Sigmoid colon (tissue), 7 donors: ENCODE data around the gene ZFYVE9. TPM values are rescaled to one million over a fixed set of nuclear protein-coding genes. Genes with fewer than 3 reads are reported as not detected.

ENCODE experiments used
- DNase-seq: peaks from one replicate; pipeline ENCODE4 v3.0.0-alpha.2; 2019
- H3K27ac ChIP-seq, 4 donors: fragments of 200-600 bp; sonication (generic); one replicate each; pipeline ENCODE4 v1.5.1; 2016 to 2019; ENCODE audit warnings: mild to moderate bottlenecking in 1 of 4
- H3K27me3 ChIP-seq, 3 donors: fragments of 200-600 bp; sonication (generic); one replicate each; pipeline ENCODE4 v1.5.1; 2019; ENCODE audit warnings: mild to moderate bottlenecking in 1 of 3
- H3K36me3 ChIP-seq, 4 donors: fragments of 200-600 bp; sonication (generic); one replicate each; pipeline ENCODE4 v1.5.1; 2016 to 2019
- H3K4me1 ChIP-seq, 4 donors: fragments of 200-600 bp; sonication (generic); one replicate each; pipeline ENCODE4 v1.5.1; 2017 to 2019
- H3K4me3 ChIP-seq, 4 donors: fragments of 200-600 bp; sonication (generic); one replicate each; pipeline ENCODE4 v1.5.1; 2017 to 2019; ENCODE audit warnings: mild to moderate bottlenecking in 2 of 4, moderate library complexity in 1 of 4
- H3K9me3 ChIP-seq, 4 donors: fragments of 200-600 bp in 3 of 4; sonication (generic) in 3 of 4; one replicate each; pipeline versions ENCODE4 v1.5.1 to v1.6.1; 2013 to 2019
- CTCF ChIP-seq, 4 experiments: fragments of 450-650 bp in 3 of 4; fragments of 200-600 bp in 1 of 4; IDR thresholded peaks; one replicate each; pipeline ENCODE4 v1.5.1; 2016 to 2019; ENCODE audit warnings: antibody characterized with exemption in 4 of 4, mild to moderate bottlenecking in 3 of 4, moderate library complexity in 2 of 4
- EP300 ChIP-seq, 4 donors: sonication (generic); formaldehyde crosslinking; IDR thresholded peaks; one replicate each; pipeline ENCODE4 v1.6.1; 2017; ENCODE audit warnings: antibody characterized with exemption in 4 of 4
- POLR2A ChIP-seq, 2 donors: fragments of 450-650 bp; IDR thresholded peaks; one replicate each; pipeline ENCODE4 v1.6.1; 2016; ENCODE audit warnings: antibody characterized with exemption in 2 of 2, mild to moderate bottlenecking in 2 of 2, moderate library complexity in 2 of 2
- POLR2AphosphoS5 ChIP-seq, 4 donors: sonication (generic); formaldehyde crosslinking; IDR thresholded peaks; one replicate each; pipeline ENCODE4 v1.6.1; 2017; ENCODE audit warnings: antibody characterized with exemption in 4 of 4
- WGBS, 2 donors: extraction: QIAGEN DNeasy Blood & Tissue Kit; methylation state at CpG; one replicate each; pipeline ENCODE4 v1.1.7; 2013; 5-methylcytosine and 5-hydroxymethylcytosine counted together
- intact Hi-C: fragments of 100-400 bp; cut with DNase I; formaldehyde crosslinking; loops from one replicate; pipeline ENCODE4 v1.15.1; 2023
- polyA plus RNA-seq, 3 donors: library from polyadenylated mRNA; stranded (reverse); fragments of 200-250 nt; gene quantifications; one replicate each; pipeline ENCODE4 v1.2.3, GENCODE V29; 2013
- total RNA-seq, 4 donors: library from RNA; depleted of rRNA; stranded (reverse); fragments of >200 nt; gene quantifications; one replicate each; pipeline ENCODE4 v1.1.0, GENCODE V29; 2016
- donor health status: healthy with polysubstance abuse.
- donor health status: Bipolar disorder and iron deficiency.
- donor health status: healthy.

The ZFYVE9 gene
- total and polyA plus RNA-seq, 7 donors, result 4.7 to 36.3 (median 25.9) TPM

GRCh38 chr1:52355847-52356505 lies 214.1 kb downstream of the ZFYVE9 start:
- Histone ChIP-seq H3K9me3 (no peaks in the 10 kb centered on the region), H3K36me3 (peaks cover 67 to 92% (median 83%) of the 10 kb centered on the region in 4 donors), H3K27me3 (no peaks in the 10 kb centered on the region), H3K4me1 (no peaks in the 10 kb centered on the region), H3K27ac (no peak overlapping the region), H3K4me3 (no peak overlapping the region)
- DNase-seq, result no peak
- TF ChIP-seq POLR2AphosphoS5 (IDR thresholded peaks at IDR 0.05) (no peak), EP300 (IDR thresholded peaks at IDR 0.05) (no peak), CTCF (IDR thresholded peaks at IDR 0.05) (no peak), POLR2A (IDR thresholded peaks at IDR 0.05) (no peak)
- intact Hi-C loops, result loop anchor here (1.0 kb wide), 1 partner anchor 8 kb away; no protein-coding TSS in a partner anchor
- 91 to 95% methylated on average over 11 of the region's 11 CpGs for WGBS, 2 donors

GRCh38 chr1:52356818-52357355 lies 215.0 kb downstream of the ZFYVE9 start:
- H3K36me3 ChIP-seq, result peaks cover 70 to 100% (median 92%) of the 10 kb centered on the region in 4 donors
- no peaks in the 10 kb centered on the region for H3K9me3 ChIP-seq
- H3K4me1 ChIP-seq, result no peaks in the 10 kb centered on the region
- H3K4me3 ChIP-seq, result no peak overlapping the region
- DNase-seq, result no peak
- 94 to 95% methylated on average over 8 of the region's 8 CpGs for WGBS, 2 donors
- intact Hi-C loops, result no loop called here
- no peak overlapping the region for H3K27ac ChIP-seq
- H3K27me3 ChIP-seq, result no peaks in the 10 kb centered on the region
- TF ChIP-seq CTCF (IDR thresholded peaks at IDR 0.05) (no peak), EP300 (IDR thresholded peaks at IDR 0.05) (no peak), POLR2A (IDR thresholded peaks at IDR 0.05) (no peak), POLR2AphosphoS5 (IDR thresholded peaks at IDR 0.05) (no peak)

- WGBS, 2 donors, result 96 to 98% methylated on average over 9 of the region's 9 CpGs
- H3K9me3 ChIP-seq, result no peaks in the 10 kb centered on the region
- DNase-seq, result no peak
- intact Hi-C loops, result no loop called here
- no peak for TF ChIP-seq CTCF (IDR thresholded peaks at IDR 0.05)
- no peak overlapping the region for H3K27ac ChIP-seq
- no peaks in the 10 kb centered on the region for H3K4me1 ChIP-seq
- peaks cover 76 to 100% (median 97%) of the 10 kb centered on the region in 4 donors for H3K36me3 ChIP-seq
- H3K4me3 ChIP-seq, result no peak overlapping the region
- no peaks in the 10 kb centered on the region for H3K27me3 ChIP-seq
These were observed 215.5 kb downstream of the ZFYVE9 start for GRCh38 chr1:52357397-52357796.

- Histone ChIP-seq H3K27ac (no peak overlapping the region), H3K9me3 (no peaks in the 10 kb centered on the region), H3K36me3 (peaks cover 77 to 89% (median 88%) of the 10 kb centered on the region in 4 donors), H3K27me3 (no peaks in the 10 kb centered on the region), H3K4me3 (no peak overlapping the region), H3K4me1 (no peaks in the 10 kb centered on the region)
- TF ChIP-seq POLR2AphosphoS5 (IDR thresholded peaks at IDR 0.05), result no peak
- TF ChIP-seq CTCF (IDR thresholded peaks at IDR 0.05), result no peak
- no peak for TF ChIP-seq POLR2A (IDR thresholded peaks at IDR 0.05)
- TF ChIP-seq EP300 (IDR thresholded peaks at IDR 0.05), result no peak
- intact Hi-C loops, result no loop called here
- DNase-seq, result no peak
- WGBS, 2 donors, result 96% methylated on average over 18 of the region's 18 CpGs
These were observed 217.1 kb downstream of the ZFYVE9 start for GRCh38 chr1:52358851-52359497.
